Cardiac septum (tissue), 1 donor: Measurements from ENCODE around the gene PP2D1. TPM values are rescaled to one million over a fixed set of nuclear protein-coding genes. Genes with fewer than 3 reads are reported as not detected.
"Not testable (repeated sequence)": the region's sequence is repeated elsewhere in the genome, so short reads cannot be mapped to it uniquely, and the experiment has no call there.

Experiments used
- DNase-seq: peaks from one replicate; pipeline ENCODE4 v3.0.0-alpha.2; 2020; ENCODE audit warnings: low spot score
- intact Hi-C: fragments of 100-400 bp; cut with DNase I; formaldehyde crosslinking; loops from one replicate; pipeline ENCODE4 v1.14.0; 2022
- total RNA-seq: library from RNA; stranded (reverse); fragmentation: NEBNext Ultra II Directional; extraction: Animal tissue kit (Norgen Biotek cat#: 25700); gene quantifications from one replicate; pipeline ENCODE4 v1.2.1, GENCODE V29; 2021
- donor health status: DM: no; HTN: no; CAD: no.

The PP2D1 gene
- total RNA-seq, 1 donor from 2014 or later = not detected

DNA sequence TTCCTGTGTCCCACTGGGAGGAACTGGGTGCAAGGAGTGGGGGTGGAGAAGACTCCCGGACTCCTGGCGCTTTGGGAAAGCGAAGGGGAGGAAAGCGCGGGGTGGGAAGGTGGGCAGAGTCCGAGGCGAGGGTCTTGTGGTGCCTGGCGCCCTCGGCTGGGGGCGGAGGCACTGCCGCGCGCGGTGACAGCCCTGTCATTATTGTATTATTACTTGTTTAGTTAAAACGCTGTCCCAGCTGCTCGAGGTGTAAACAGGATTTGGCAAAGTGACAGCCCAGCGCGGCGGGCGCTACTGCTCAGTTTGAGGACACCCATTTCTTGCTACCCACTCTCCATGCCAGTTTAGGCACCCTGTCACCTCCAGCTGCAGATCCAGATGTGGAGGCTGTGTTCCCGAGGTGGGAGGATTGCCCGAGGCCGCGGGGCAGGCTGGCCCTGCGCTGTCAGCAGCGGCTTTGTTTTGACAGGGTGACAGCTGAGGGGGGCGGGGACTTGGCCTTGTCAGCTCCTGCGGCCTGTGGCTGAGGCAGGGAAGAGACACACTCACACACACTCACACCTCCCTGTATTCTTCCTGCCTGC, 29.2 kb upstream of the PP2D1 start:
- intact Hi-C loops = loop anchor here (2.0 to 5.0 kb wide), 5 partner anchors 14 to 154 kb away; partner anchors contain the start of gene SGO1
- DNase-seq = peak; percentile 97

DNA sequence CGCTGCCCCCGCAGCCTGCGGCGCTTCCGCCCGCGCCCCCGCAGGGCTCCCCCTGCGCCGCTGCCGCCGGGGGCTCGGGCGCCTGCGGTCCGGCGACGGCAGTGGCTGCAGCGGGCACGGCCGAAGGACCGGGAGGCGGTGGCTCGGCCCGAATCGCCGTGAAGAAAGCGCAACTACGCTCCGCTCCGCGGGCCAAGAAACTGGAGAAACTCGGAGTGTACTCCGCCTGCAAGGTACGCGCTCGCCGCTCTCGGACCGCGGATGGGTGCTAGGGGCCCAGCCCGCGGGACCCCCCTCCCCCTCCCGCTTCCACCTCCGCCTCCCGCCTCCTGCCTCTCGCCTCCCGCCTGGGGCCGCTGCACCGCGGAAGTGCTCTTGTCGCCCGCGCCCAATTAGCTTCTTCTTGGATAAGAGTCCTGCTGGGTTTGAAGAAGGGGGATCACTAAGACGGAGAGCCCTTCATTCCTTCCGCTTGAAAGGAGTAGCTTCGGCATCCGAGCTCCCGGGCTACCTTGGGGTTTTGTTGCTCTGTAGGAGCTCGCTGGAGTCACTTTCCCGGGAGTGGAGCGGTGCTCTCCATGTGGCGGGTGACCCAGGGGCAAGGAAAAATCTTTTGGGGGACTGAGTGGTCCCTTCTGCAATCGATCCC, 28.6 kb upstream of the PP2D1 start:
- peak; percentile 93 for DNase-seq
- intact Hi-C loops = loop anchor here (1.0 to 5.0 kb wide), 6 partner anchors 14 to 153 kb away; partner anchors contain the start of genes RAB5A and SGO1

DNA sequence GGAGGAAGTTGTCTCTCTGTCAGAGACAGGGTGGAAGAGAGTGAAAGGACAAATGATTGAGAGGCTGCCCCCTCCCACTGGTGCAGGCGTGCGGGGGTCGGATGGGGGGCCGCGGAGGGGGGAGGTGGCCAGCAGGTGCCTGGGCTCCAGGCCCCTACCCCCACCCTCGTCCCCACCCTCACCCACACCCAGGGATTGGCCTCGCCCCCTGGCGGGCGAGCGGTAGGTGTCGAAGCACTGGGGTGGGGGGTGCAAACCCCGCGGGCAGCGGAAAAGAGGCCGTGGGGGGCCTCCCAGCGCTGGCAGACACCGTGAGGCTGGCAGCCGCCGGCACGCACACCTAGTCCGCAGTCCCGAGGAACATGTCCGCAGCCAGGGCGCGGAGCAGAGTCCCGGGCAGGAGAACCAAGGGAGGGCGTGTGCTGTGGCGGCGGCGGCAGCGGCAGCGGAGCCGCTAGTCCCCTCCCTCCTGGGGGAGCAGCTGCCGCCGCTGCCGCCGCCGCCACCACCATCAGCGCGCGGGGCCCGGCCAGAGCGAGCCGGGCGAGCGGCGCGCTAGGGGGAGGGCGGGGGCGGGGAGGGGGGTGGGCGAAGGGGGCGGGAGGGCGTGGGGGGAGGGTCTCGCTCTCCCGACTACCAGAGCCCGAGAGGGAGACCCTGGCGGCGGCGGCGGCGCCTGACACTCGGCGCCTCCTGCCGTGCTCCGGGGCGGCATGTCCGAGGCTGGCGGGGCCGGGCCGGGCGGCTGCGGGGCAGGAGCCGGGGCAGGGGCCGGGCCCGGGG, 27.9 kb upstream of the PP2D1 start, which contains the start of gene KAT2B:
Gene KAT2B, plus strand, starts transcription at position 682 of the 783 bp plus-strand sequence. Its CDS starts 32 bp downstream, at position 714.
- DNase-seq = peak; percentile 92
- intact Hi-C loops = loop anchor here (1.0 to 5.0 kb wide), 6 partner anchors 15 to 153 kb away; partner anchors contain the start of genes RAB5A and SGO1

DNA sequence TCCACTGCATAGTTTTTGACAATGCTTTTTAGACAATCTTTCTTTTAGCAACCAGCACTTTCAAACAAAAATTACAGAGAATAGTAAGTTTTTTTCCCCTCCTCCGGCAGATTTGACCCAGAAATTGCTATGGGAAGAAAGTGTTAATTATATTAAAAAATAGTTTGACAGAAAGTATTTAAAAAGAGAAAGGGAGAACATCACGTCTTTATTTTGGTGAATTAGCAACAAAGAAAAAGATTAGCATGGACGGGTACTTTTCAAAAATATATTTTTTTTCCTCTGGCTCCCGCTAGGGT, 27.4 kb upstream of the PP2D1 start:
- no peak for DNase-seq
- intact Hi-C loops = no loop called here

DNA sequence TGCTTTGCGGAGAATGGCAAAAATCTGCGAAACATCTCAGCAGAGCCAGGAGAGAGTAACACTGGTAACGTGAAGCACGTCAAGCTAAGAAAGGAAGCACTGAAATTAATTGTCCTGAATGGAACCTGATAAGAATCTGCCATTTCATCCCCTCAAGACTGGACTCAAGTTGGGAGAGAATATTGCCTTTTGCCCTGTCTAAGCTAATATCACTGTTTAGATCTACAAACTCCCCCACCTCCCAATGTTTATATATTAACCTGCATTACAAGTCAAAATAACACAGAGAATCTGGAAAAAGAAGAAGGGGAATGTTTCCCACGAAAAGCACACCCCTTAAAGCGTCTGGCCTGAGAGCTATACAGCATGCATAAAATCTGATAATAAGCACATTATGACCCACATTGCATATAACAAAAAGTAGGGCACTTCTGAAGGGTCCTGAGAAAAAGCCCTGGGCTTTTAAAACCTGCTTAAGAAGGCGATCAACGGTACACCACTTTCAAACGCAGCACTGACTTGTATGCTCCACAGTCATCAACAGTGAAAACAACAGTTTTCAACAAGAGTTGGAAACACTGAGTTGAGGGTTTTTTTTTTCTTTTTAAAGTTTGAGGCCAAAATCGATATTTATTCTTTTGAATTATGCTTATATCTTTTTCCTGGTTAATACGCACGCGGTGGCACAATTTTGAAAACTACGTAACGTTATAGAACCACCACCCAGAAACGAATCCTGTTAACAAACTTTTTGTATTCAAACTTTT, 26.8 kb upstream of the PP2D1 start:
- DNase-seq = no peak
- intact Hi-C loops = no loop called here

DNA sequence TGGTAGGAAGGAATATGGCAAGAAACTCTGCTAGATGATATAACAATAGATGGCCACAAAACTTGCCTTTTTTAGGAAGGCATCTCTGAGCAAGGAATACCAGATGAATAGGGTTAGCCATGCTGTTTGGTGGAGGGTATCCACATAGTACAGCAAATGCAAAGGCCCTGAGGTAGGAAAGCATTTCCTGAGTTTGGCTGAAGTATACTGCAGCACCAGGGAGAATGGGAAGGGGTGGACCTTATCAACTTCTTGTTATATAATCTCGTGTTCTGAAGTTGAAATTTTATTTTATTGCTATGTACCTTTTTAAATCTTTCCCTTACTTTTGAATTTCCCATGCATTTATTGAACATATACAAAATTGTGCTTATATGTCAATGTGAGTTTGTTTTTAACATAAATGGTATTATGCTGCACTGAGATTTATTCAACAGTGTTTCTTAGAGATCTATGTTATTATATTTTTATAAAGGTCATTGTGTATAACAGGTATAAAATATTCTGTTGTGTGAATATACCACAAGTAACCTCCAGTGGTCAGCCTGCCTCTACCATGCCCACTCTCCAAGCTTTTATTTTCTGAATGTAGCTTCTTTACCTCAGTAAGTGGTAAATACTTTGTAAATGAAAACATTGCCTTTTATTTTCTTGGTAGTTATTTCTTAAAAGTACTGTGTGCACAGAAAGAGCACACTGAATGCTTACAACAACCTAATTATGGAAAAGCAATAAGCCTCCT, 25.4 kb upstream of the PP2D1 start:
- no peak for DNase-seq
- intact Hi-C loops = no loop called here

DNA sequence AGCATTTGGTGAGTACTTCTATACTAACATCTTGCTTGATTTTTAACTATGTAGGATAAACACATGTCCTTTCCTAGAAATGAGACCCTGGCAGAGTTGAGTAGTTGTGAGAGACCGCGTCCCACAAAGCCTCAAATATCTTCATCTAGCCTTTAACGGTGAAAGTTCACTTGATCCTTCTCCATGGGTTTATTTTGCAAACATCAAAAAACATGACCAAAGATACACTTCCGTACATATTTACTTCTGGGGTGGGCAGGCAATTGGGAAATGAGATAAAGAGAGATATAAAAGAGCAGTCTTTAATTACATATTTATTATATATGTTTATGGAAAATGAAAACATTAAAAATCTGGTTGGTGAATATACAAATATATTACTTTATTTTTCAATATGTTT, 23.0 kb upstream of the PP2D1 start:
- intact Hi-C loops = no loop called here

DNA sequence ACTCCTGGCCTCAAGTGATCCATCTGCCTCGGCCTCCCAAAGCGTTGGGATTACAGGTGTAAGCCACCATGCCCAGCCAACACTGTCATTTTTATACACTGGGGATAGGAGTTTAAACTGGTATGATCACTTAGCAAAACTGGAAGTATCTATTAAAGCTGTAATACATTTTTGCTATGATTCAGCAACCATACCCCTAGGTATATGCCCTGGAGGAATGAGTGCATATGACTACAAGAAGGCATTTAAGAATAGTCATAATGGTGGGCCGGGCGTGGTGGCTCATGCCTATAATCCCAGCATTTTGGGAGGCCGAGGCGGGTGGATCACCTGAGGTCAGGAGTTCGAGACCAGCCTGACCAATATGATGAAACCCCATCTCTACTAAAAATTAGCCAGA, 19.9 kb upstream of the PP2D1 start:
- DNase-seq, intact Hi-C loops: not testable (repeated sequence)

More for the DNA sequence above, 23.0 kb upstream of the PP2D1 start:
- no peak for DNase-seq

DNA sequence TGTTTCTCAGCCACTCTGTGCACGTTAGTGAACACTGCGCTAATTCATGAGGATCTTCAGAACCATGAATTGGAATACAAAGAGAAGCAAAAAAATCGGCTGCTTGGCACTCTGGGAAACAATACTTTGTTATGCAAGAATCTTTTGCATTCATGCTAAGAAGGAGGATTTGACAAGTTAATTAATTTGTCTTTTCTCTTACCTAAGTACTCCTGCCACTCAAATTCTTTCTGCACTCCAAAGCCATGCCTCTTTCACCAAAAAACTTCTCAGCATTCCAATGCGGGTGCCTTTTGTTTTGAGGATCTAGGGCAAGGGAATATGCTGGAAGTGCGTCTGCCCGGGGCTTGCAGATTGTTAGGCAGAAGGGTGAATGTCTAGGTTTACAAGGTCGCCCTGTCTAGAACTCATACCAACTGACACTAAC, 16.9 kb upstream of the PP2D1 start:
- intact Hi-C loops = no loop called here
- DNase-seq = no peak

DNA sequence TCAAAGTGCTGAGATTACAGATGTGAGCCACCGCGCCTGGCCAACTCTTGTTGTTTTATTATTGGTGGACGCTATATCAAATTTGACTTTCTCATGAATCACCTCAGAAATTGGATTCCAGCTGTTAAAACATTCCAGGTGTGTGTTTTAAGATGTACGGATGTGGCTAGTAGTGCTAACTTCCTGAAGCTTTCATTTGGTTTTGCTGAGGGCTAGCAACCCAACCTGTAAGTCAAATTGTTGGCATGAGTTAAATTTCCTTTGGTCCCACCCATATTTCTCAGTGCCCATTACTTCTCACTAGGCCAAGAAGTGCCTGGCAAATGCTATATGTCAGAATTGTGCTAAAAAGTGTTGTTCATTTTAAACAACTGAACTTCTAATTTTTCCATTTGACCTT, 15.1 kb upstream of the PP2D1 start:
- intact Hi-C loops = no loop called here
- DNase-seq = no peak

DNA sequence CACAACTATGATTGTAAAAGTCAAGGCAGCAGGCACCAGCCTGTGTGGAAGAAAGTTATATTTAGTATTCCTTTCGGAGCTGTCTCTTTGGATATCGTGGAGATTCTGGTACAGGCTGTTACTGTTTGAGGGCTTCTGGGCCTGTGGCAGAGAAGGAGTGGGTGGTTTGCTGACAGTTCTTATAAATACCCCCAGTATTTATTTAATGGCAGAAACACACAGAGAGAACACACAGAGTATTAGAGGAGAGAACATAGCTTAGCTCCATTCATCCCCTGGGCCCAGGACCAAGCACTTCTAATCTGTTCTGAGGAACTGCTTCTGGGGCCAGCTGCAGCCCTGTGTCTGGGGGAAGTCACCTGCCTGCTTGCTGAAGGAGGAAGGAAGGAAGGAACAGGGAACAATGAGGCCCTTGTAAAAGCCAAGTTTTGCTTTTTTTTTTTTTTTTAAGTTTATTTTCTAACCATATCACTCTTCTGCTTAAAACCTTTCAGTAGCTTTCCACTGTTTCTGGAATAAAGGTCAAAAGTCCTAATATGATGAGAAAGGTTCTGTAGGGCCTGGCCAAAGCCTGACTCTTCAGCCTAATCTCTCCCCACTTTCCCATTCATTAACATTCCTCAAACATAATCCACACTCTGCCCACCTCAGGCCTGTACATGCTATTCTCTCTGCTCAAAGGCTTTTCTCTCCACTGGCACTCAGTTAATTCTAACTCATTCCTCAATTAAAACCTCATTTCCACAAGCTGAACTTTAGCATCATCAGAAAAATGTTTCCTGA, 11.8 kb upstream of the PP2D1 start:
- DNase-seq = peak; percentile 83
- intact Hi-C loops = no loop called here

DNA sequence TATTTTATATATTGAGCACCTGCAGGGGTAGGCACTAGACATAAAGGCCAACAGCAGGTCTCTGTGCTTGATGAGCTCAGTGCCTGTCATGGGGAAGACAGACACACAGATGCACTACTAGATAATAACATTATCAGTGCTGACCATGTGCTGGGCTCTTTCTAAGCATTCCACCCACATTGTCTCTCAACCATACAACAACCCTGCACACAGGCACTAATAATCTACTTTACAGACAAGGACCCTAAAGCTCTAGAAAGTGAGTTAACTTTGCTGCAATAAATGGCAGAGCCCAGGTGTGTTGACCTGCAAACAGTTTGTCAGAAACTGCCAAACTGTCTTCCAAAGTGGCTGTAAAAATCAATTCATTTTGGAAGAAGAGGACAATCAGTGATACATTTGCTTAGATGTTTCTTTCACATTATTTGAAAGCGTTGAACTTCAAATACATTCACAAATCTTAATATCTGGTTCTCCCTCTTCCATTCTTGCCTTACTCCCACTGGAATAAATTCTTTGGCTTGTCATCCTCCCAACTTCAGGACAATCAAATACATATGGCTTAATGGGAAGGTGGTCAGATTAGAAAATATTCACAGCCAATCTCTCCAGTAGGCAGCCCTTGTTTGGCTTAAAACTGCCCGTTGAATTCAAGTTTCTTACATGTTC, 11.0 kb upstream of the PP2D1 start:
- DNase-seq = no peak
- intact Hi-C loops = no loop called here

DNA sequence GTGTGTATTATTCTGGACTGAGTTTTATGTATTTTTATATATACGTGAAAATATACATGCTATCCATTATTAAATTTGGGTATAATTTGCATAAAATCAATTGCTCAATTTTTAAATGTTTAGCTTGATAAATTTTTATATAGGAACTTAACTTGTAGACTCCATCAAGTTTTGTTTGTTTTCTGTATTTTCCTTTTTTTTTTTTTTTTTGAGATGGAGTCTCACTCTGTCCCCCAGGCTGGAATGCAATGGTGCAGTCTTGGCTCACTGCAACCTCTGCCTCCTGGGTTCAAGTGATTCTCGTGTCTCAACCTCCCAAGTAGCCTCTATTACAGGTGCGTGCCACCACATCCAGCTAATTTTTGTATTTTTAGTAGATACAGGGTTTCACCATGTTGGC, 4.0 kb upstream of the PP2D1 start:
- intact Hi-C loops, DNase-seq: not testable (repeated sequence)

DNA sequence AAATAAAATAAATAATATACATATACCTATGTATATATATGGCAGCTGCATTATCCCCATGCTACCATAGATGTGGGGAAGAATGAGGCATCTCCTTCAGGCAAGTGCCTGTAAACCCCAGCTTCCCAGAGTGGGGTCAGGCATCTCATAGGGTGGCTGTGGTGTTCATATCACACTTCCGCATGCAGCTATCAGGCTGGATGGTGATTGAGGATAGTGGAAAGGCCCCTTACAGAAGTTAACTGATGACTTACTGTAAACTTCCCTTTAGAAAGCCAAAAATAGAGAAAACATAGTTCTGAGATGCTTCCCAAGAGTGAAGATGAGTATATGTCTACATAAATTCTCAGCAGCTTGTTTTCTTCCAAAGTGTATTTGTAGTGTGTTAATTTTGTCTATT, 3.5 kb upstream of the PP2D1 start:
- DNase-seq = no peak
- intact Hi-C loops = no loop called here

DNA sequence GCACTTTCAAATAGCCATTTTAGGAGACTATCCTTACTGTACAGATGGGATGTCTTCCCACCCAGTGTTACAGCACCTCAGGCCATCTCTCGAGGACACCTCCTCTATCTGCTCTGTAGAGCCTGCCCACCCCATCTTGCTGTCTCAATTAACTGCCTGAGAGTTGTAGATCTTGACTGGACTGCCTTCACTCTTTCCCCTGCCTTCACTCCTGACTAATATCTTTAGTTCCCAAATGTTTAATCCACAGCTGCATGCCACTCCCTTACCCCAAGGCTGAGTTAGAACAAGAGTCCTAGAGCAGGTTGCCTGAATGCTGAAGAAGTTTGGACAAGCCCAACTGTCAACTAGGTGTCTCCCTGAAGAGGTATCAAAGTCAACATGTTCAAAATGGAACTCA, 1.3 kb upstream of the PP2D1 start:
- DNase-seq = no peak
- intact Hi-C loops = no loop called here

DNA sequence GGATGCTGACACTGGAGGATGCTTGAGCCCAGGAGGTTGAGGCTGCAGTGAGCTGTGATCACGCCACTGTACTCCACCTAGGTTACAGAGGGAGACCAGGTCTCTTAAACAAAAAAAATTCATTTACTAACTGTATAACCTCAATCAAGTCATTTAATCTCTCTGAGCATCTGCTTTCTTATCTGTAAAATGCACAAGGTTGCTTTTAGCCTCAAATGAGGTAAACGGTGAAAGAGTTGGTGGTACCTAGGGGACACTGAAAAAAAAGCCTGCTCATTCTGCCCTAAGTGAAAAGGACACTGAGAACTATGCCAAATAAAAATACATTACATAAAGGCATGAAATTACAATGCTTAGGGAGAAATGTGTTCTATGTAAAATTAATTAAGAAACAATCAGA, 3.4 kb downstream of the PP2D1 start:
- intact Hi-C loops = no loop called here
- DNase-seq = no peak

DNA sequence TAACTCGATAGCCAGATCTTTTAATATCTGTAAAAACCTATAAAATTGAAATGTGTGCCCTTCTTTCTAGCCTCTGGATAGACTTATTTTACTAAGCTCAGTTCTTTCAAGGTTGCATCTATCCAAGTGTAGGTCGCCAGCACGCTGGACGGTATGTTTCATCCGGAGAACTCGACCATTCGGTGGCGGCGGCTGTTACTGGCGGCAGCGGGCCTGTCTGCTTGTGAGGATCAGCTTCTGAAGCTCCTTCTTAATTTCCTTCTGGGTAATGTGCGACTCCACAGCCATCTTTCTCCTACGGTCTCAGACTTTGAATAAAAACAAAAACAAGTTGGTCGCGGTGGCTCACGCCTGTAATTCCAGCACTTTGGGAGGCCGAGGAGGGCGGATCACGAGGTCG, 4.1 kb downstream of the PP2D1 start:
- DNase-seq = no peak
- intact Hi-C loops = no loop called here

DNA sequence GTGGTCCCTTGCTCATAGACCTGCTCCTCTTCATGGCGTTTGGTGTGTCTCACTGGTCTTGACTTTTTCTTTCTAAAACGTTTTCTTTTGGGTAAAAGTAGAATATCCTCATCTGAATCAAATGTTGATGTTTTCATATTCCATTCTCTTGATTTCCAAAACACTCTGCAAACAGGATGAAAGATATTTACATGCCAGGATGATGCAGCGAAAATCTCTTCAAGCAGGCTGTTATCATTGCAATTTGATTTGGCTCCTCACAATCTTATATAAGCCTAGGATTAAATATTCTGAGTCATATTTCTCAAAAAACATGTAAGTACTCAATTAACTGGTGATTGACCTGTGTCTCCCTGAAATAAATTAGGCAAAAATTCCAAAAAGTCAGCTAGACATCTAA, 10.1 kb downstream of the PP2D1 start:
- intact Hi-C loops = no loop called here
- no peak for DNase-seq
